GM12891 (cell line): ENCODE measurements around the gene TFPI.

Experiments used
- POLR2A ChIP-seq: IDR thresholded peaks from 2 replicates; pipeline ENCODE4 v1.6.1; 2011; ENCODE audit warnings: low read depth, low read length, control low read depth
- POLR2AphosphoS5 ChIP-seq: IDR thresholded peaks from 2 replicates; pipeline ENCODE4 v1.6.1; 2011; ENCODE audit warnings: low read depth, low read length, control low read depth
- SPI1 ChIP-seq: IDR thresholded peaks from 2 replicates; pipeline ENCODE4 v1.6.1; 2011; ENCODE audit warnings: low read depth, low read length, control low read depth
- TAF1 ChIP-seq: IDR thresholded peaks from 2 replicates; pipeline ENCODE4 v1.6.1; 2011; ENCODE audit warnings: low read depth, low read length, control low read depth

GRCh38 chr2:187431911-187432310 is 122.3 kb downstream of the TFPI start:
- TF ChIP-seq POLR2AphosphoS5 (no peak), POLR2A (no peak), TAF1 (no peak), SPI1 (no peak)
